T1000 (cell line): Measurements from ENCODE around the gene AFAP1.

ENCODE experiments used
- DNase-seq: peaks from one replicate; lab custom pipeline; 2025; ENCODE audit warnings: mixed read lengths; lab: John Stamatoyannopoulos, UW

AFAP1 gene

DNA sequence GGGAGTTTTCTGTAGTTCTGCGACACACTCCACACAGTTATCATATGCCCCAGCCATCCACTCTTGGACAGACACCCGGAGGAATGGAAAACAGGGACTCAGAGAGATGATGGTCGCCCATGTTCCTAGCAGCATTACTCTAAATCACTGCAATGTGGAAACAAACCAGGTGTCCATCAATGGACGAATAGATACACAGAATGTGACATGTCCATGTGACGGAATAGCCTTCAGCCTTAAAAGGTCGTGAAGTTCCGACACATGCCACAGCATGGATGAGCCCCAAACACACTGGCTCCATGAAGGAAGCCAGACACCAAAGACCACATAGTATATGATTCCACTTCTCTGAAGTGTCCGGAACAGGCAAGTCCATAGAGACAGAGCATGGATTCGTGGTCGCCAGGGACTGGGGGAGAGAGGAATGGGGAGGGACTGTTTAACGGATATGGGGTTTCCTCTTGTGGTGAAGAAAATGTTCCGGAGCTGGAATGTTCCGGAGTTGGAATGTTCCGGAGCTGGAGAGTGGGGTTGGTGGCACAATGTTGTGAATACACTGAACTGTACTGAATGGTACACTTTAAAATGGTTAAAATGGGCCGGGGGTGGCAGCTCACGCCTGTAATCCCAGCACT lies 28.7 kb upstream of the AFAP1 start:
- DNase-seq, result no peak

DNA sequence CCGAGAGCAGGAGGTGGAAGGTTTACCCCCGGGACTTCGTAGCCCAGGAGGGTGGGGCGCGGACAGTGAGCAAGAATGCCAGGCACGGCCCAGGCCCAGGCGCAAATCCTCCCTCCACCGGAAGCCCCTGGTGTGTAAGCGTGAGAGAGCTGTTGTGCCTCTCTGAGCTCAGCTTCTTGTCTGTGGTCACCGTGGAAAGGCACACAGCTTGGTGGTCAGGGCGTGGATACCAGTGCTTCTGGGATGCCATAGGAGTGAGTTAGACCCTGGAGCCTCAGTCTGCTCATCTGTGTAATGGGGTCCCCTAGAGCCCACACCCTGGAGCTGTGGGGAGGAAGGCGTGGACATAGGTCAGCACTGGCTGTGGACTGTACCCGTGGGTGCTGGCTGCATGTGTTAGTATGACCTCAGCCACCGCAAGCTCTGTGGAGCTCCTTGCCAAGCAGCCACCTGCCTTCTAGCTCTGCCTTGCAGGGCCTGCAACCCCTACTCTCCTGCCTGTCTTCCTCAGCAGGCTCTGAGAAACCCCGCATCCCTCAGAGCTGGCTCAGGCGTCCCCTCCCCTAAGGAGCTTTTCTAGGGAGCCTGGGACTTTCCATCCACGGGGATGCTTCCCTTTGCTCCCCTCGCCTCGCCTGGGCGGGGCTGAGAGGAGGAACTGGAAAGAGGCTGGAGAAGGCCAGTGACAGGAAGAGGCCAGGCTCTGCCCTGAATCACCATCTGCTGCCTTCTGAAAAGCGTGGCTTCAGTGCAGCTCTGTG lies 28.0 kb upstream of the AFAP1 start:
- no peak for DNase-seq

DNA sequence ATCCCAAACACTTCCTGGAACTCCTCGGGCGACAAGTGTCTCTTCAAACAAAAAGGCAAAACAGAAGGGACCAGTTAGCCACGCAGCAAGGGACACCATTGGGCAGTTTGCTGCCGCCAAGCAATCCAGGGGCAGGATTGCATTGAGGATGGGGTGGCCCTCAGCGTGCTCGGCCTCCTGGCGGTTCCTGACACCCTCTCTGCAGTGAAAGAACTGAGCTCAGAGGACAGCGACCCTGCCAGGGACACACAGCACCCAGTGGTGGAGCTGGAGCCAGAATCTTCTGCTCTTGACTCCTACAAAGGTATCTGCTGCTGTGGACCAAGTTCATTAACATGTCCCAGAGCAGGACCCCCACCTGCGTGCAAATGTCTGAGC lies 27.4 kb upstream of the AFAP1 start:
- DNase-seq, result no peak

DNA sequence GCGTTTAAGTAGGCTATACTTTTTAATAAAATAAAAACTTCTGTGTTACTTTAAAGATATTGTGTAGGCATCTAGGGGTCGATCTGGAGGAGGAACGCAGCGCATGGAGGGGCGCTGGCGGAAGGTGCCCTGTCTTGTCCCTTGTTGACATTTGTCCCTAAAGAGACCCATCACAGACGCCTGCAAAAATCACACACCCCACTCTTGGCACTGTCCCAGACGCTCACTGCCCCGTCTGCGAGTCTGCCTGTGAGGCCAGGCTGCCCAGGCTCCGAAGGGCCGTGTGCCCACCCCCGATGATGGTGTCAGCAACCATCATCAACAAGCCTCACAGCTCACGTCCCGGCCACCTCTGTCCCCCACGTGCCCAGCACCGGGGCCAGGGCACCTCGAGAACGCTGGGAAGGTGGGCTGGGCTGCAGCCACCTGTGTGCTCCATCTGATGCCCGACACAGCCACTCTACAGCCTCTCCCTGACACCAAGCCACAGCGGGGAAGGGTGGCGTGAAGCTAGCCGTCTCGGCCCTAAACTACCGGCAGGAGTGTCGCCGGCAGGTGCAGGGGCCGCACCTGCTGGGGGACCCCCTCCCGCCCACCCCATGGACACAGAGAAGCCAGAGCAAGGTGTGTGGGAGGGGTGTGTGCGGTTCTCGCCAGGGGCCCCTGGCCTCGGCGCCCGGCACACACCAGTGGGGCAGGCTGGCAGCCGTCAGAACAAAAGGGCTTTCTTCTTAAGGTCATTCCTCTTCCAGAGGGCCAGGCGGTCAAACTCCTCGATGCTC lies 26.8 kb upstream of the AFAP1 start:
- no peak for DNase-seq

DNA sequence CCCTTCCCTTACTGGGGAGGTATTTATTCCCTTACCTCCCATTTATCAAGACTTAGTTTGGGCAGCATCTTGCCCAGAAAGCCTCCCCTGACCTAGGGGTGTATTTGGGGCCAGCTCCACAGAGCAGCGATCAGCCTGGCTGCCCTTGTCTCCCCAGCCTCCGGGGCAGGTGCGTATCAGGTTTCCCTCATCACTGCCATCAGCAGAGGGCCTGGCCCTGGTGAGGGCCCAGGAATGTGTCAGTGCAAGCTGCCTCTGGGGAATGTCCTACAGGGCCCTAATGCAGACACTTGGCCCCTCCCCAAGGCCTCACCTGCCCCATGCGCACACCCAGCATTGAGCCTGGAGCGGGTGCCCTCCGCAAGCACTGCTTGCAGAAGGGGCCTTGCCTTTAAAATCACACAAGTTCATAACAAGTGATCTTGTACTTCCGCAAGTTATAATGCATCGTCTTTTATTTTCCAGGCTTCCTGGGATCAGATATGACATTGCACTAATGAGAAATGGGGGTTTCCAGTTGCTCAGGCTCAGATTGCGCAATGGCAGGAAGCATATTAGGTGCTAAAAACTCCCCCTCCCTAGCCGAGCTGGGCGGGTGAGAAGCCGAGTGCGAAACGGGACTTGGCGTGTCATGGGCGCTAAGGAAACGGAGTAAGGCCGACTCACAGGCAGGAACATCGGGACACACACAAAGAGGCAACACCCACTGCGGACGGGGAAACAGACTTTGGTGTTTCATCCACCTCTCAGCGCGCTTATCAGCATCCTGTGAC lies 25.4 kb upstream of the AFAP1 start:
- no peak for DNase-seq

GRCh38 chr4:7964459-7964858 lies 24.8 kb upstream of the AFAP1 start:
- DNase-seq, result no peak

GRCh38 chr4:7963691-7964090 lies 24.0 kb upstream of the AFAP1 start:
- DNase-seq, result no peak

GRCh38 chr4:7962609-7963508 lies 23.2 kb upstream of the AFAP1 start:
- DNase-seq, result no peak

DNA sequence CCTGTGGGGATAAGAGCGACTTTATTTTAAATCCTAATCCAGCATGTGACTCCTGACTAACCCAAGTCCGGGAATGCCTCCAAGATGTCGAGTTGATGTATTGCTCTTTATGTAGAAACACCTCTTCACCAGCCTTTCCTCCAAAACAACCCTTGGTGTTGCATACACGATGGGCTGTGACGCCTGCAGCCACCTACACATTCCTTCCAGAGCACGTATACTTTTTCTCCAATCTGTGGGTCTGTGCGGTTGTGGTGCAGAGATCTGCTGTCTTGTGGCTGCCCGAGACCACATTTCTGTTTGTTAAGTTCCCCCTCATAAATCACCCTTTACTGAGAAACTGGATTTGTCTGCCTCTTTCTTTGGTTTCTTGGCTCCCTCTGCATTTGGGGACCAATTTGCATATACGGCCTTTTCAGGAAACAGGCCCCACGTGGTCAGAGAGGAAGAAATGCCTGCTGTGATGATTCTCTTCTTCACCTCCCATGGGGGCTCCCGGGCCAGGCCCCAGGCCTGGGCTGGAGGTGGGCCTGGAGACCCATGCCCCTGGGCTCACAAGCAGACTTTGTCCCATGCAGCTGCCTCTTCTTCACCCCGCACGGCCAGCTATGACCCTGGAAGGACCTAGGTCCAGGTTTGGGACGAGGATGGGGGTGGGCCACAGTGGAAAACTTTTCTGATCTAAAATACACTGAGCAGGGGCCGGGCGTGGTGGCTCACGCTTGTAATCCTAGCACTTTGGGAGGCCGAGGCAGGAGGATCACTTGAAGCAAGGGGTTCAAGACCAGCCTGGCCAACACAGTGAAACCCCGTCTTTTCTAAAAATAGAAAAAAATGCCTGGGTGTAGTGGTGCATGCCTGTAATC lies 21.4 kb upstream of the AFAP1 start:
- peak; percentile 88 for DNase-seq

DNA sequence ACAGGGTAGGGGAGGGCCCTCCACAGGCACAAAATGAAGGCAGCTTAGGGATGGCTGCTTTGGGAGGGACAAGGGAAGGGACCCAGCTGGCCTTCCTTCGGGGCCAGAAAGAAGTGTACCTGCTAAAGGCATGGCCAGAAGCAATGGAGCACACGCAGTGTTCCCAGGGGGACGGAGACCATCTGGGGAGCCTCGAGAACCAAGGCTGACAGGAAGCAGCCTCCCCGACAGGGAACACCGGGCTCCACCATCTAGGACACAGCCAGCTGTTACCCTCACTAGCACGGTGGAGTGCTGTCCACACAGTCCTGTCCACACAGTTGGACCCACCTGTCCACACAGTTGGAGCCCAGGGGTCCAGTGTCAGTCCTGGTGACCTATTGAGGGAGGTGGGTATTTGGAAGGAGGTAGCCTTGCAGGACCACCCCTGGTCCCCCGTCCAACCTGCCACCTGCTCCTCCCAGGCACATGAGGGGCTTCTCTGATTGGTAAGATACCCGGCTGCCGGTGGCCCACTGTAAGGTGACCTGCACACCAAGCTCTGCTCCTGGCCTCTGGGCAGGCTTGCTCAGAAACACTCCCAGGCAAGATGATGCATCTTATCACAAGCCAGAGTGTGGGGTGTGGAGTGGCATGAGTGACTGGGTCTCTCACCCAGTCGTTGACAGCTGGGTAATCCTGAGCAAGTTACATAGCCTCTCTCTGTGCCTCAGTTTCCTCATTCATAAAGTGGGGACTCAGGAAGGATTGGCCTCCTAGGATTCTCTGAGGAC lies 20.5 kb upstream of the AFAP1 start:
- DNase-seq, result peak; percentile 76

- DNase-seq, result no peak
Measured at GRCh38 chr4:7959078-7959477, 19.4 kb upstream of the AFAP1 start.

GRCh38 chr4:7956934-7957656 lies 17.4 kb upstream of the AFAP1 start:
- no peak for DNase-seq

GRCh38 chr4:7956270-7956808 lies 16.7 kb upstream of the AFAP1 start:
- DNase-seq, result peak; percentile 85

DNA sequence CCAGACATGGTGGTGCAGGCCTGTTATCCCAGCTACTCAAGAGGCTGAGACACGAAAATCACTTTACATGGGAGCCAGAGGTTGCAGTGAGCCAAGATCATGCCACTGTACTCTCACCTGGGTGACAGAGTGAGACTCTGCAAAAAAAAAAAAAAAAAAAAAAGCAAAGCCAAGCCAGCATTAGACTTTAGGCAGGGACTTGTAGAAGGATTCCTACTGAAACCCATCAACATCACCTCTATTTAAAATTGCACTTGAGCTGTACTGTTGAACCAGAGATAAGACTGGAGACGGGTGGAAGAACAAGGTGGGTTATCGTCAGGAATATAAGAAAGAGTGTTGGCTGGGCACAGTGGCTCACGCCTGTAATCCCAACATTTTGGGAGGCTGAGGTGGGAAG lies 15.7 kb upstream of the AFAP1 start:
- DNase-seq, result no peak

DNA sequence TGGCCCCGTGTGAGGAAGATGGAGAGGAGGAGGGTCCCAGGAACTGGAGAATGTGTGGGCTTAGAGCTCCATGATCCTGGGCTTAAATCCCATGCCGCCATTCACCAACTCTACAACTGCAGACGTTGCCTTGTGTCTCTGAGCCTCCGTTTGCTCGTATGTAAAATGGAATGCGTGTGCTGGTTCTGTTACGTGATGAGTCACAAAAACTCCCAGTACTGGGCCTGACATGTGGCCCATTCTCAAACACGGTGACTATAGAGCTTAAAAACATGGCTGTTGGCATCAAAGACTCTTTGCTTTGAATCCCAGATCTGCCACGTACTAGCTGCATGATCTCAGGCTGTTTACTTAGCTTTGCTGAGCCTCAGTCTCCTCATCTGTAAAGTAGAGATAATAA lies 13.0 kb upstream of the AFAP1 start:
- DNase-seq, result no peak

GRCh38 chr4:7950301-7951092 lies 10.8 kb upstream of the AFAP1 start:
- DNase-seq, result no peak

- DNase-seq, result no peak
Measured at GRCh38 chr4:7949759-7950158, 10.1 kb upstream of the AFAP1 start.

- DNase-seq, result no peak
Measured at GRCh38 chr4:7947927-7948326, 8.3 kb upstream of the AFAP1 start.
